ENCODE results near the gene HOXB9.

Gene HOXB9

GRCh38 chr17:48634493-48635208, 8.5 kb upstream of the HOXB9 start:
- Histone ChIP-seq H3K27me3 (ENCODE audit: control insufficient read depth, low read length) (peaks cover 60% of the 10 kb centered on the region), H3K9me3 (ENCODE audit: control insufficient read depth, insufficient read depth, low read length) (no peaks in the 10 kb centered on the region), H4K20me1 (ENCODE audit: control insufficient read depth, insufficient read depth, low read depth, low read length) (no peaks in the 10 kb centered on the region), H3K4me2 (ENCODE audit: low read length) (no peak overlapping the region), H3K4me3 (ENCODE audit: low read length) (no peak overlapping the region), H3K79me2 (ENCODE audit: control insufficient read depth, low read length) (no peaks in the 10 kb centered on the region), H3K27ac (ENCODE audit: low read depth, low read length) (no peak overlapping the region), H3K9me2 (replicated peaks; ENCODE audit: control insufficient read depth, low read length) (no peaks in the 10 kb centered on the region), H3K4me1 (ENCODE audit: control insufficient read depth, low read length) (peaks cover 8% of the 10 kb centered on the region), H3K36me3 (ENCODE audit: control insufficient read depth, low read length) (no peaks in the 10 kb centered on the region), H3F3A (ENCODE audit: control insufficient read depth, insufficient read depth) (no peaks in the 10 kb centered on the region)
- TF ChIP-seq EZH2phosphoT487 (IDR thresholded peaks at IDR 0.05; ENCODE audit: borderline replicate concordance, low read length) (no peak), CTCF (IDR thresholded peaks at IDR 0.05; ENCODE audit: low read depth, low read length, poor library complexity, severe bottlenecking) (no peak)

- H4K20me1 ChIP-seq (ENCODE audit: control insufficient read depth, insufficient read depth, low read depth, low read length), result no peaks in the 10 kb centered on the region
- no peaks in the 10 kb centered on the region for H3K9me3 ChIP-seq (ENCODE audit: control insufficient read depth, insufficient read depth, low read length)
- TF ChIP-seq EZH2phosphoT487 (IDR thresholded peaks at IDR 0.05; ENCODE audit: borderline replicate concordance, low read length) (no peak), CTCF (IDR thresholded peaks at IDR 0.05; ENCODE audit: low read depth, low read length, poor library complexity, severe bottlenecking) (no peak)
- no peaks in the 10 kb centered on the region for H3F3A ChIP-seq (ENCODE audit: control insufficient read depth, insufficient read depth)
- H3K9me2 ChIP-seq (replicated peaks; ENCODE audit: control insufficient read depth, low read length), result no peaks in the 10 kb centered on the region
- H3K4me3 ChIP-seq (ENCODE audit: low read length), result no peak overlapping the region
- no peak overlapping the region for H3K27ac ChIP-seq (ENCODE audit: low read depth, low read length)
- peaks cover 8% of the 10 kb centered on the region for H3K4me1 ChIP-seq (ENCODE audit: control insufficient read depth, low read length)
- no peaks in the 10 kb centered on the region for H3K79me2 ChIP-seq (ENCODE audit: control insufficient read depth, low read length)
- H3K4me2 ChIP-seq (ENCODE audit: low read length), result no peak overlapping the region
- H3K36me3 ChIP-seq (ENCODE audit: control insufficient read depth, low read length), result no peaks in the 10 kb centered on the region
- H3K27me3 ChIP-seq (ENCODE audit: control insufficient read depth, low read length), result peaks cover 57% of the 10 kb centered on the region
These were observed 7.1 kb upstream of the HOXB9 start for GRCh38 chr17:48633266-48633677.

GRCh38 chr17:48632579-48633265, 6.6 kb upstream of the HOXB9 start:
- Histone ChIP-seq H3K4me2 (ENCODE audit: low read length) (no peak overlapping the region), H3K27ac (ENCODE audit: low read depth, low read length) (no peak overlapping the region), H3K9me2 (replicated peaks; ENCODE audit: control insufficient read depth, low read length) (no peaks in the 10 kb centered on the region), H4K20me1 (ENCODE audit: control insufficient read depth, insufficient read depth, low read depth, low read length) (no peaks in the 10 kb centered on the region), H3K4me1 (ENCODE audit: control insufficient read depth, low read length) (peaks cover 8% of the 10 kb centered on the region), H3K4me3 (ENCODE audit: low read length) (no peak overlapping the region), H3K9me3 (ENCODE audit: control insufficient read depth, insufficient read depth, low read length) (no peaks in the 10 kb centered on the region), H3K79me2 (ENCODE audit: control insufficient read depth, low read length) (no peaks in the 10 kb centered on the region), H3K27me3 (ENCODE audit: control insufficient read depth, low read length) (peaks cover 54% of the 10 kb centered on the region), H3K36me3 (ENCODE audit: control insufficient read depth, low read length) (no peaks in the 10 kb centered on the region), H3F3A (ENCODE audit: control insufficient read depth, insufficient read depth) (no peaks in the 10 kb centered on the region)
- no peak for TF ChIP-seq EZH2phosphoT487 (IDR thresholded peaks at IDR 0.05; ENCODE audit: borderline replicate concordance, low read length)
- no peak for TF ChIP-seq CTCF (IDR thresholded peaks at IDR 0.05; ENCODE audit: low read depth, low read length, poor library complexity, severe bottlenecking)
